H1 (cell line): Measurements from ENCODE around the gene PXDC1. TPM values are rescaled to one million over a fixed set of nuclear protein-coding genes. Genes with fewer than 3 reads are reported as not detected.

Experiments
- CTCF ChIA-PET: fragments of 300-600 bp; sonication (Branson Sonifier 250); formaldehyde crosslinking; loops from one replicate; lab custom pipeline; 2021; ENCODE audit not compliant: partially characterized antibody; lab: Charles Lee
- POLR2A ChIA-PET: fragments of 300-600 bp; sonication (Branson Sonifier 250); formaldehyde crosslinking; loops from one replicate; lab custom pipeline; 2021; ENCODE audit warnings: inconsistent platforms; ENCODE audit not compliant: partially characterized antibody; lab: Charles Lee
- DNase-seq, 2 experiments: peaks; one replicate each; pipeline versions ENCODE4 v3.0.0 to v3.0.0-alpha.2; 2010 to 2022; ENCODE audit warnings: low spot score in 2 of 2, low read depth in 1 of 2, mixed read lengths in 1 of 2
- FAIRE-seq: peaks from 2 replicates; lab custom pipeline; 2011; peaks lifted over from hg19 to GRCh38; lab: Jason Lieb, UNC
- H2AFZ ChIP-seq: 2 replicates; pipeline ENCODE4 v1.8.1; 2012; ENCODE audit warnings: low read length, inconsistent platforms
- H2AK5ac ChIP-seq: 2 replicates; pipeline ENCODE4 v1.6.1; 2013; ENCODE audit warnings: low read depth, low read length
- H2BK120ac ChIP-seq: replicated peaks from 2 replicates; pipeline ENCODE3; 2013; ENCODE audit warnings: low read depth, low read length, inconsistent platforms
- H2BK12ac ChIP-seq: 2 replicates; pipeline ENCODE4 v1.6.1; 2013; ENCODE audit warnings: low read depth, low read length
- H2BK15ac ChIP-seq: 2 replicates; pipeline ENCODE4 v1.6.1; 2013; ENCODE audit warnings: low read length
- H2BK20ac ChIP-seq: 2 replicates; pipeline ENCODE4 v1.6.1; 2013; ENCODE audit warnings: low read length
- H2BK5ac ChIP-seq: 2 replicates; pipeline ENCODE4 v1.6.1; 2013; ENCODE audit warnings: low read depth, low read length
- H3K14ac ChIP-seq: 2 replicates; pipeline ENCODE4 v1.6.1; 2013; ENCODE audit warnings: inconsistent platforms; ENCODE audit not compliant: insufficient read length
- H3K18ac ChIP-seq: 2 replicates; pipeline ENCODE4 v1.6.1; 2013; ENCODE audit warnings: low read length; ENCODE audit errors: extremely low read depth
- H3K23ac ChIP-seq: 2 replicates; pipeline ENCODE4 v1.6.1; 2013; ENCODE audit warnings: inconsistent platforms; ENCODE audit not compliant: insufficient read length
- H3K23me2 ChIP-seq: 2 replicates; pipeline ENCODE4 v1.6.1; 2013; ENCODE audit warnings: low read depth, low read length
- H3K27ac ChIP-seq: 2 replicates; pipeline ENCODE4 v1.6.1; 2011; ENCODE audit warnings: low read depth, low read length, inconsistent platforms
- H3K27me3 ChIP-seq, 4 experiments: replicated peaks in 1 of 4; 1 replicate in 1 of 4; 2 replicates in 3 of 4; pipeline versions ENCODE4 v1.6.1 to v1.8.1; 2011 to 2013; ENCODE audit warnings: low read length in 3 of 4, mild to moderate bottlenecking in 3 of 4, inconsistent platforms in 2 of 4, mixed read lengths in 2 of 4, moderate library complexity in 1 of 4; ENCODE audit not compliant: control insufficient read depth in 3 of 4, insufficient read depth in 3 of 4; ENCODE audit errors: extremely low read depth in 1 of 4
- H3K36me3 ChIP-seq, 4 experiments: 2 replicates each; pipeline versions ENCODE4 v1.6.1 to v1.8.1; 2011 to 2013; ENCODE audit warnings: mild to moderate bottlenecking in 4 of 4, low read length in 3 of 4, moderate library complexity in 2 of 4, control low read depth in 1 of 4, inconsistent platforms in 1 of 4; ENCODE audit not compliant: insufficient read depth in 4 of 4, control insufficient read depth in 2 of 4
- H3K4ac ChIP-seq: replicated peaks from 2 replicates; pipeline ENCODE3; 2013; ENCODE audit warnings: low read length, low read depth, mixed read lengths, inconsistent platforms; ENCODE audit not compliant: insufficient read length
- H3K4me1 ChIP-seq, 4 experiments: replicated peaks in 1 of 4; 1 replicate in 1 of 4; 2 replicates in 3 of 4; pipeline versions ENCODE4 v1.6.1 to v1.8.1; 2011 to 2013; ENCODE audit warnings: low read length in 3 of 4, inconsistent platforms in 2 of 4, mixed read lengths in 1 of 4; ENCODE audit not compliant: insufficient read depth in 4 of 4, control insufficient read depth in 3 of 4
- H3K4me2 ChIP-seq, 2 experiments: 2 replicates each; pipeline versions ENCODE4 v1.6.1 to v1.8.1; 2011 to 2013; ENCODE audit warnings: low read depth in 2 of 2, low read length in 2 of 2, control low read depth in 1 of 2, inconsistent platforms in 1 of 2, mild to moderate bottlenecking in 1 of 2; ENCODE audit not compliant: insufficient read depth in 1 of 2
- H3K4me3 ChIP-seq, 4 experiments: fragments of 200-600, 300-600 bp in 1 of 4; sonication (generic), shearing (Covaris generic), sonication (Bioruptor Twin) in 1 of 4; 2 replicates each; pipeline versions ENCODE4 v1.5.1 to v1.8.1; 2011 to 2016; ENCODE audit warnings: low read length in 4 of 4, low read depth in 3 of 4, control low read depth in 2 of 4, inconsistent platforms in 2 of 4, mild to moderate bottlenecking in 2 of 4, mixed read lengths in 1 of 4, moderate library complexity in 1 of 4; ENCODE audit not compliant: insufficient read depth in 2 of 4; ENCODE audit errors: extremely low read depth in 1 of 4
- H3K56ac ChIP-seq: replicated peaks from 2 replicates; pipeline ENCODE3; 2013; ENCODE audit warnings: low read depth, mild to moderate bottlenecking, mixed read lengths, low read length, inconsistent platforms; ENCODE audit not compliant: insufficient read length
- H3K79me1 ChIP-seq: 2 replicates; pipeline ENCODE4 v1.6.1; 2013; ENCODE audit warnings: low read depth, low read length, control low read depth
- H3K79me2 ChIP-seq, 2 experiments: 2 replicates each; pipeline versions ENCODE4 v1.6.1 to v1.8.1; 2012 to 2013; ENCODE audit warnings: low read length in 2 of 2, mild to moderate bottlenecking in 2 of 2, inconsistent platforms in 1 of 2; ENCODE audit not compliant: insufficient read depth in 2 of 2, control insufficient read depth in 1 of 2
- H3K9ac ChIP-seq, 4 experiments: replicated peaks in 1 of 4; 1 replicate in 1 of 4; 2 replicates in 3 of 4; pipeline versions ENCODE4 v1.6.1 to v1.8.1; 2011 to 2013; ENCODE audit warnings: low read depth in 3 of 4, low read length in 3 of 4, control low read depth in 2 of 4, mild to moderate bottlenecking in 2 of 4, moderate library complexity in 2 of 4, inconsistent platforms in 1 of 4; ENCODE audit errors: extremely low read depth in 1 of 4
- H3K9me3 ChIP-seq, 2 experiments: 2 replicates each; pipeline versions ENCODE4 v1.6.1 to v1.8.1; 2012 to 2013; ENCODE audit warnings: mild to moderate bottlenecking in 2 of 2, moderate library complexity in 2 of 2, control low read depth in 1 of 2, inconsistent platforms in 1 of 2, low read depth in 1 of 2, low read length in 1 of 2, mixed read lengths in 1 of 2; ENCODE audit not compliant: insufficient read depth in 2 of 2
- H4K20me1 ChIP-seq, 2 experiments: replicated peaks in 1 of 2; 2 replicates each; pipeline versions ENCODE3 to v1.8.1; 2011 to 2013; ENCODE audit warnings: inconsistent platforms in 2 of 2, low read length in 2 of 2, mild to moderate bottlenecking in 1 of 2; ENCODE audit not compliant: insufficient read depth in 2 of 2, control insufficient read depth in 1 of 2
- H4K5ac ChIP-seq: 2 replicates; pipeline ENCODE4 v1.6.1; 2013; ENCODE audit warnings: low read length, low read depth, mixed read lengths, inconsistent platforms; ENCODE audit not compliant: insufficient read length
- H4K8ac ChIP-seq: 2 replicates; pipeline ENCODE4 v1.8.0; 2013; ENCODE audit warnings: mild to moderate bottlenecking, moderate library complexity, low read length, inconsistent platforms; ENCODE audit not compliant: insufficient read depth; ENCODE audit errors: extremely low read depth
- H4K91ac ChIP-seq: replicated peaks from 2 replicates; pipeline ENCODE3; 2013; ENCODE audit warnings: low read length, mixed read lengths, inconsistent platforms; ENCODE audit not compliant: insufficient read length
- BACH1 ChIP-seq: IDR thresholded peaks from 2 replicates; pipeline ENCODE4 v1.6.1; 2012; ENCODE audit warnings: low read length, improper control_type of control experiment
- CTBP2 ChIP-seq: IDR thresholded peaks from 2 replicates; pipeline ENCODE4 v1.7.0; 2011; ENCODE audit warnings: borderline replicate concordance, mild to moderate bottlenecking, moderate library complexity, mixed read lengths, low read length; ENCODE audit not compliant: insufficient read depth, insufficient read length
- EGR1 ChIP-seq: IDR thresholded peaks from 2 replicates; pipeline ENCODE4 v1.6.1; 2011; ENCODE audit warnings: low read depth, low read length, borderline replicate concordance
- GABPA ChIP-seq: IDR thresholded peaks from 2 replicates; pipeline ENCODE4 v1.6.1; 2011; ENCODE audit warnings: mild to moderate bottlenecking, low read length, moderate library complexity, borderline replicate concordance; ENCODE audit not compliant: insufficient read depth
- HDAC6 ChIP-seq: IDR thresholded peaks from one replicate; pipeline ENCODE4 v1.7.1; 2012; ENCODE audit warnings: low read depth, mild to moderate bottlenecking, inconsistent platforms, low read length, moderate library complexity
- POLR2A ChIP-seq, 2 experiments: IDR thresholded peaks; 1 replicate in 1 of 2; 2 replicates in 1 of 2; pipeline ENCODE4 v1.6.1; 2011; ENCODE audit warnings: low read depth in 2 of 2, low read length in 2 of 2, mild to moderate bottlenecking in 2 of 2; ENCODE audit errors: control extremely low read depth in 1 of 2
- SIX5 ChIP-seq: IDR thresholded peaks from 2 replicates; pipeline ENCODE4 v1.6.1; 2011; ENCODE audit warnings: mild to moderate bottlenecking, low read depth, low read length
- TCF12 ChIP-seq: IDR thresholded peaks from 2 replicates; pipeline ENCODE4 v1.6.1; 2011; ENCODE audit warnings: low read depth, mild to moderate bottlenecking, low read length
- WGBS, 2 experiments: shearing (Covaris generic) in 1 of 2; methylation state at CpG; one replicate each; pipeline versions ENCODE4 v1.1.6 to v1.1.7; 2013 to 2015; ENCODE audit warnings: low lambda C conversion rate in 2 of 2, mixed read lengths in 2 of 2, inconsistent platforms in 1 of 2, low coverage in 1 of 2, missing lambda C conversion rate in 1 of 2; ENCODE audit not compliant: insufficient replicate concordance in 2 of 2, insufficient coverage in 1 of 2, insufficient read length in 1 of 2; ENCODE audit errors: extremely low coverage in 1 of 2, missing lambda C conversion rate in 1 of 2; 5-methylcytosine and 5-hydroxymethylcytosine counted together
- polyA plus RNA-seq, 7 experiments: library from polyadenylated mRNA; depleted of rRNA in 3 of 7; stranded (reverse) in 5 of 7; unstranded in 2 of 7; fragments of >200 nt in 5 of 7; fragments of 200-250 nt in 2 of 7; gene quantifications; 1 replicate in 5 of 7; 2 replicates in 1 of 7; 4 replicates in 1 of 7; pipeline versions ENCODE4 v1.2.1 to v1.2.3, GENCODE V29; 2011 to 2013; ENCODE audit warnings: missing spikeins in 2 of 7, mixed read lengths in 2 of 7
- total RNA-seq: library from RNA; stranded (reverse); fragmentation: NEBNext Ultra II Directional; extraction: Animal tissue kit (Norgen Biotek cat#: 25700); gene quantifications from 2 replicates; pipeline ENCODE4 v1.2.1, GENCODE V29; 2021
- TF ChIP-seq, protein P1 (sequence below): IDR thresholded peaks from 2 replicates; pipeline ENCODE4 v1.6.1; 2012; ENCODE audit warnings: inconsistent platforms

Gene PXDC1
- total and polyA plus RNA-seq, 2 of the 8 experiments (the other 6 are each of a cell fraction or from before 2014, with no cell fraction given): 1.7 to 2.0 TPM

- Histone ChIP-seq H3K4me2 (no peak overlapping the region), H2BK15ac (no peak overlapping the region), H2BK12ac (no peak overlapping the region), H3K23ac (no peak overlapping the region), H4K8ac (no peak overlapping the region), H3K23me2 (no peaks in the 10 kb centered on the region; the same call in 1 of the 2 replicates), H3K4me1 (no peaks in the 10 kb centered on the region), H3K4ac (no peak overlapping the region), H3K79me2 (no peaks in the 10 kb centered on the region), H3K36me3 (no peaks in the 10 kb centered on the region), H3K9ac (no peak overlapping the region), H3K18ac (no peak overlapping the region), H3K79me1 (no peaks in the 10 kb centered on the region), H2BK120ac (no peak overlapping the region), H2BK5ac (no peak overlapping the region), H2AK5ac (no peak overlapping the region), H3K9me3 (peaks cover 0 to 7% of the 10 kb centered on the region in 2 experiments; a peak in 1 of 4 replicates), H3K56ac (no peak overlapping the region), H4K20me1 (no peaks in the 10 kb centered on the region), H2BK20ac (no peak overlapping the region), H3K27ac (no peak overlapping the region), H3K14ac (no peak overlapping the region), H4K91ac (no peak overlapping the region), H2AFZ (no peak overlapping the region), H3K4me3 (no peak overlapping the region), H4K5ac (no peak overlapping the region), H3K27me3 (no peaks in the 10 kb centered on the region)
- TF ChIP-seq BACH1 (no peak), EGR1 (no peak), POLR2A (IDR thresholded peaks at IDR 0.05; ENCODE audit: control extremely low read depth in 1 of 2, low read depth in 2 of 2, low read length in 2 of 2) (no peak), CTBP2 (no peak), TCF12 (no peak), SIX5 (no peak), GABPA (no peak), HDAC6 (no peak)
- TF ChIP-seq, protein P1, sequence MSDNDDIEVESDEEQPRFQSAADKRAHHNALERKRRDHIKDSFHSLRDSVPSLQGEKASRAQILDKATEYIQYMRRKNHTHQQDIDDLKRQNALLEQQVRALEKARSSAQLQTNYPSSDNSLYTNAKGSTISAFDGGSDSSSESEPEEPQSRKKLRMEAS: no peak
- WGBS, 2 experiments: 96% methylated on average over 7 of the region's 7 CpGs; no CpG with 5 or more reads in 1 of the 2 experiments
- ChIA-PET POLR2A (no interaction called here), CTCF (interaction anchor here (1.1 to 1.6 kb wide), 3 partner anchors 21 to 120 kb away, joined by 3 to 4 read pairs (median 3); no protein-coding TSS in a partner anchor)
- DNase-seq (no peak), FAIRE-seq (no peak)
Observed at GRCh38 chr6:3710403-3710802, 41.1 kb downstream of the PXDC1 start.
